HG03571 (cell line): Measurements from ENCODE around the gene IFNA2.
"Not testable (repeated sequence)": the region's sequence is repeated elsewhere in the genome, so short reads cannot be mapped to it uniquely, and the experiment has no call there.

Source experiments
- ATAC-seq: cut with Tn5 transposase; IDR thresholded peaks from one replicate; pipeline ENCODE4 v1.9.1; 2021; ENCODE audit not compliant: unreplicated experiment

Gene IFNA2

DNA sequence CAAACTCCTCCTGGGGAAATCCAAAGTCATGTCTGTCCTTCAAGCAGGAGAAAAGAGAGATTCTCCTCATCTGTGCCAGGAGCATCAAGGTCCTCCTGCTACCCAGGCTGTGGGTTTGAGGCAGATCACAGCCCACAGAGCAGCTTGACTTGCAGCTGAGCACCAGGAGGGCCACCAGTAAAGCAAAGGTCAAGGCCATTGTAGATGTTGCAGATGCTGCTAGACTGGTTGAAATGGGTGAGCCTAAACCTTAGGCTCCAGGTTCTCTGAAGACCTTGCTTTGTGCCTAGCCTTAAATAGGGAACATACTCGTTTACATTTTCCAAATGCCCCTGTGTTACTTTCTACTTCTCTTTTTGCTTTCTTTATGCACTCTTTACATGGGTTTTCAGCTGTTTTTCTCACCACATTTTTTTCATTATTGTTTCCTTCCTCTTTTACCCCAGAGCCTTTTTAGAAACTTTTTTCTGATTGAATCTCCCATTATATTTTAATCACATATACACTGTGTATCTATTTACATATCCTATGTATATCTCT, at the start of gene IFNA2:
Gene IFNA2, minus strand, starts transcription at position 268 of the 540 bp plus-strand sequence. Its CDS starts 69 bp downstream, at position 199.
- ATAC-seq = no peak

DNA sequence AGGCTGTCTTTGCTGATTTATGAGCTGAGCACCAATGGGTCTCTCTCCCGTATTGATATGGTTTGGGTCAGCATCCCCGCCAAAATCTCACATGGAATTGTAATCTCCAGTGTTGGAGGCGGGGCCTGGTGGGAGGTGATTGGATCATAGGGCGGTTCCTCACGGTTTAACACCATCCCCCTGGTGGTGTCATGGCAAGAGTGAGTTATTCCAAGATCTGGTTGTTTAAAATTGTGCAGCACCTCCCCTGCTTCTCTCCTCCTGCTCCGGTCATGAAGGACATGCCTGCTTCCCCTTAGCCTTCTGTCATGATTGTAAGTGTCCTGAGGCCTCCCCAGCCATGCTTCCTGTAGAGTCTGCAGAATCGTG, 49.8 kb upstream of the IFNA2 start:
- ATAC-seq = not testable (repeated sequence)

- ATAC-seq = no peak
Measured at GRCh38 chr9:21434202-21435014, 49.2 kb upstream of the IFNA2 start.

- ATAC-seq = peak; percentile 39
Measured at GRCh38 chr9:21432672-21433425, 47.7 kb upstream of the IFNA2 start.

- no peak for ATAC-seq
Measured at GRCh38 chr9:21429191-21429590, 44.0 kb upstream of the IFNA2 start.

DNA sequence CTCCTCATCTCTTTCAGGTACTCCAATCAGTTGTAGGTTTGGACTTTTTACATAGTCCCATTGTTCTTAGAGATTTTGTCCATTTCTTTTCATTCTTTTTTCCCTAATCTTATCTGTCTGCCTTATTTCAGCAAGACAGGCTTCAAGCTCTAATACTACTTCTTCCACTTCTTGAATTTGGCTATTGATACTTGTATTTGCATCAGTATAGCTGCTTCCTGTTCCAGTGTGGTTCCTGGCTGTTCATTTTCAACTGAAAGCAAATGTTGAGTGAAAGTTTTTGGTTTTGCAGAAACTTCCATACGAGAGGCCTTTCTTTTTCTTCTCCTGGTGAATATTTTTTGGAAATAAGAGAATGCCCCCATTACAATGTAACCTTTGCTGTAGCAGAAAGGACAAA, 43.0 kb upstream of the IFNA2 start:
- ATAC-seq = peak; percentile 70

- ATAC-seq = no peak
Measured at GRCh38 chr9:21415493-21416267, 30.5 kb upstream of the IFNA2 start.

GRCh38 chr9:21414220-21414940, 29.2 kb upstream of the IFNA2 start:
- ATAC-seq = no peak

DNA sequence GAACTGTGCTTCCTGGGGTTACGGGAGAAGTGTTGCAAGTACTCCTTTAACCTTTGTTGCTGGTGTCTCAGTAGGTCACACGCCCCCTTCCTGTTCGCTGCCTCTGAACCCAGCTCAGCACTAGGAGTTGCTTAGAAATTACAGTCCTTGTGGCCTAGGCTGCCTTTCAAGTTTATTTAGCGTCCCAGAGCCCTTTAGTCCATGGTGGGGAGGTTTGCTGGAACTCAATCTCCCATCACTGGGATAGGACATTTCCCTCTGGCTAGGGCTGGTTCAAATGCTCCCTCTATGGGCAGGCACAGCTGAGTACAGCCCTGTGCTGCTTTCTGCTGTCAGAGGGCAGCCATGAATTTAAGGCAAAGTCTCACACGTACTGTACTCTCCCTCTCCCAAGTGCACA, 28.4 kb upstream of the IFNA2 start:
- ATAC-seq = no peak

GRCh38 chr9:21413151-21413550, 28.0 kb upstream of the IFNA2 start:
- ATAC-seq = no peak

GRCh38 chr9:21412107-21412506, 26.9 kb upstream of the IFNA2 start:
- peak; percentile 55 for ATAC-seq

DNA sequence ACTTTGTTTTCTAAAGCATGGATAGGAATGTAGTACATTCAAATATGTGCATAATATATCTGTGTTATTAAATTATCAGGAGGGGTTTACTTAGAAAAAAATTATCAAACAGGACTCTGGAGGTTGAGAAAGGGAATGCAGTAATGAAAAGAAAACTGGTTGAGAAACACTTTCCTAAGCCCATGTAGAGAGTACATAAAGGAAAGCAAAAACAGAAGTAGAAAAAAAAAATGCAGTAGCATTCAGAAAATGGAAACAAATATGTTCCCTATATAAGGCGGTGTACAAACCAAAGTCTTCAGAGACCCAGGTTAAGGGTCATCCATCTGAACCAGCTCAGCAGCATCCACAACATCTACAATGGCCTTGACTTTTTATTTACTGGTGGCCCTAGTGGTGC, 23.6 kb upstream of the IFNA2 start, which contains the start of gene IFNA8:
Gene IFNA8, plus strand, starts transcription at position 301 of the 400 bp plus-strand sequence. Its CDS starts 60 bp downstream, at position 361.
- ATAC-seq = no peak

DNA sequence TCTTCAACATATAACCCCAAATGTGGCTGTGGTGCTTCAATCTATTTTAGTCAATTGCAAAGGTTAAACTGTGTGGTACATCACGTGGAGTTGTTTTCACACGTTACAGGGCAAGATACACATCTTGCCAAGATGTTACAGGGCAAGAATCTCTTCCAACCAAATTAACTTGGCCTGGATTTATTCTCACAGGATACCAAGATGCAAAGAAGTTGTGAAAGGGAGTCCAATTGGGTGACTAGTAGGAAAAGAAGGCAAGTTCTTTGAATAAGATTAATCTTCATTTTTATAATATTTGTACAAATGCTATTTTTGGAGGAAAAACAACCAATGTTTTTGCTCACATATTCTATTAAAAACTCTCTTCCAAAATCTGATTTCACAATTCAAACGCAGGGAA, 18.9 kb upstream of the IFNA2 start:
- no peak for ATAC-seq

- ATAC-seq = no peak
Measured at GRCh38 chr9:21402386-21403251, 17.4 kb upstream of the IFNA2 start.

- ATAC-seq = no peak
Measured at GRCh38 chr9:21399956-21400355, 14.8 kb upstream of the IFNA2 start.

DNA sequence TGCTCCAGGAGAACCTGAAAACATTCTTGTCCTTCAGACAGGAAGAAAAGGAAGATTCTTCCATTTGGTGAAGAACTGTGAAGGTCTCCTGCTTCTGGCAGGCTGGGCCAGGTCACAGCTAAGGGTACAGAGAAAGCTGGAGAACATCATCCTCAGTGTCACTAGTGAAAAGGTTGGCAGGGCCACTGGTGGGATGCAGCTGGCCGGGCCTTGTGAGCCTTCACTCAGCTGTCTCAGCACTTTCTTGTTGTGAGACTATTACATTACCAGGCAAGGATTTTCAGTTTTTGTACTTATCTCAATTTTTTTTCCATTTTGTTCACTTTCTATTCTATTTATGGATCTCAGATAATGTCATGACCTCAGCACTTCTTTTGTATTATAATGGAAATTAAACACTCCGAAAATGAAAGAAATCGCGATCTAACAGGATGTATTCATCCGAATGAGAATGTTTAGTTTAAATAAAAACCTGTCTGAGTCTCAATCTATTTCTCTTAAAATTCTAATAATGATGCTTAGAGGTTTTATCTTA, 13.8 kb upstream of the IFNA2 start:
- no peak for ATAC-seq

GRCh38 chr9:21395778-21396717, 10.8 kb upstream of the IFNA2 start:
- peak; percentile 67 for ATAC-seq

GRCh38 chr9:21392270-21392669, 7.1 kb upstream of the IFNA2 start:
- peak; percentile 84 for ATAC-seq
